Stimulated activated CD4-positive, alpha-beta T cell treated with anti-CD3 and anti-CD28 coated beads, Interleukin-2, amount 100 ng/mL, for 48 hours (primary cell): Measurements from ENCODE around the gene KDM2A.
A peak's percentile ranks its signal among the peaks of the same experiment; 100 is the strongest.
"Not testable (repeated sequence)": the region's sequence is repeated elsewhere in the genome, so short reads cannot be mapped to it uniquely, and the experiment has no call there.

Source experiments
- DNase-seq, 2 donors: peaks; one replicate each; pipeline ENCODE4 v3.0.0-alpha.2; 2020

Gene KDM2A

DNA sequence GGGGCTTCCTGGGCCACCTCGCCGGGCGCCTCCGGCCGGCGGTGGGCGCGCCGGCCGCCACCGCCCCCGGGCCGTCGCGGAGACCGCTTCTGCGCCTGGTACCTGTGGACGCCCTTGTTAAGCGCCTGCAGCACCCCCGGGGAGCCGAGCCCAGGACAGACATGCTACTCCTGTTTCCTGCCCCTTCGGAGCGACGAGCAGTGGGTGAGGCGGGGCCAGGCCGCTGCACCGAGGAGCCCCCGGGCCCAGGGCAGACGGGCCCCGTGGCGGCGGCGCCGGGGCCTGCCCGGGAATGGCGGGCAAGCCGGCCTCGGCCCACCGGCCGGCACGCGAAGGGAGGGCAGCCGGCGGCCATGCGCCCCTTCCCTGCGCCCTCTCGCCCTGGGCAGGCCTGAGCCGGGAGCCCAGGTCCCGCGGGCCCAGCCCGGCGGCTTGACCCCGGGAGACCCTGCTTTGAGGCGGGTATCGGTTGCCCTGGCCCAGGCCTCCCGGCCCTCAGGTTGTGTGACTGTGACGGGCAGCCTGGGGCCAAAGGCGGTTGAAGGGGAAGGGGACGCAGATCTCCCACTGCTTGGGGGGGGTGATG, 789 bp upstream of the KDM2A start:
- peak in 1 of 2 donors; percentile 44 for DNase-seq

DNA sequence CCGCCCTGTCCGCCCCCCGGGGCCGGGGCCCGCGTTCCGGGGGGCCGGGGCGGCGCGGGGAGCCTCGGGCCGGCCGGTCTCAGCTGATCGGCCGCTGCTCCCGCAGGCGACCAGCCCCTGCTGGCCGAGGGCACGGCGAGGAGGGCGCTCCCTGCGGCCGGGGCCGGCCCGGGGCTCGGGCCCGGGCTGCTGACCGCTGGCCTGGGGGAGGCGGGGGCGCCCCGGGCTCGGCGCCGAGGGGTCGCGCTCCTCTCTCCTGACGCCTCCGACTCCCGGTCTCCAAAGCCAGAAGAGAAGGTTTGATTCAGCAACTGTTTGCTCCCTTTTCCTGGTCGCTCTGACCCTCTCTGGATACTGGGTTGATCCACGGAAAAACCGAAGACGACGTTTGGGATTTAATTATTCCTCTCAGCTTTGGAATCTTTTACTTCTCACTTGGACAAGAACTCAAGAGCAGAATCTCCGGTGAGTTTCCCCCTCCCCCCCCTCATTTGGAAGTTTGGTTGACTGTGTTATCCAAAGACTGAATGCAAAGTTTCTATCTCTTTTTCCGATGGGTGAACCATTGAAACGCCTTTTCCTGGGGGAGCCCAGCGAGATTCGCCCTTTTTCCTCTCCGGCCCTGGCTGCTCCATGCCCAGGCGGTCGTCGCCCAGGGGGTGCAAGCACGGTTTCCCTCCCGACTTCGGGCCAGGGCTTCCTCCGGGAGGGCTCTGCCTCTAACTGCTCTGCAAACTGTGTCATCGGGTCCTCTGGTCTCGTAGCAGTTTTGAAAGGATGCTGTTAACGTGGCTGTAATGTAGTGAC, 725 bp downstream of the KDM2A start:
- DNase-seq = peak in 1 of 2 donors; percentile 8

DNA sequence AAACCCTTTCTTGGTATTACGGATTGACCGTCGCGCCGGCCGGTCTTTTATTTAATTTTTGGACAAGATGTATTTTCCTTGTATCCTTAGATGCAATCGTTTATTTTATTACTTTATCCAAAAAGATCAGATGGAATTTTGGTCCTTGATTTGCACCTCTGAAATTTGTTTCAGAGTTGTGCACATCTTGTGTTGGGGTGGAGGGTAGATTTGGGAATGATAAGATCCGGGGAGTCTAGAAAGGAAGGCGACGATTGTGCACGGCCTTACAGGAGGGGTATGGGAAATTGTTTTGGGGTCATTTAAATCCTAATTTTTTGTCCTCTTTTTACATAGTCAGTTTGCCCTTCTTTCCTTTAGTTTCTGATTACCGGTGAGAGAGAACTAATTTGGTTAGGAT, 1.4 kb downstream of the KDM2A start:
- DNase-seq = no peak

DNA sequence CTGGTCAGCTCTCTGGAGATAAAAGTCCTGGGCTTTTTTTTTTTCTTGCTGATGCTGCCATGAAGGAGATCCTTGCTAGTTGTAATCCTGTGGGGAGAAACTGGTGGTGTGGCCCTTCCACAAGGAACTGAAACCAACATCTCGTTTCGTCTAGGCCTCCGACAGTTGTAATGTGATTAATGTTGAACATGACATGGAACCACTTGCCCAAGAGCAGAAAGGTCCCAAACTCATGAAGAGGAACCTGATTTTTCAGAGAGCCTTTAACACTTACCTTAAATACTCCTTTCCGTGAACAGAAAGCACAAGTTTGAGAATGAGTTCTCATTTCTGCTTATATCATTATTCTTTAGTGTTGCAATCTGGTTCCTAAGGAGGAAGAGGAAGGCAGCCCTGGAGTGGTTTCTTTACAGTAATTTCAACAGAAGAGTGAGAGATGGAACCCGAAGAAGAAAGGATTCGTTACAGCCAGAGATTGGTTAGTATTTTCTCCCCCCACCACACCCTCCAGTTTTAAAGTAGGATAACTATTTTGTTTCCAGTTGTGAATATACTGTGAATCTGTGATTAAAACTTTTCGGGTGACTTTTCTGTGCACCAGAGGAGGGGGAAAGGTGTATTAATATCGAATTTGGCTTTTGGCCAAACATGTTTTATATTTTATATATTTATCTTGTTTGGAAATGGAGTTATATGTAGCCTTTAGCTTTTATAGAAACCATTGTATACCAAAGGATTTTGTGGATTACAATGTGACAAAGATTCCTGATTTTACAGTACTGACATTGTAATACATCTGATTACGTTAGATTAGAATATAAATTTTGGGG, 2.0 kb downstream of the KDM2A start:
- DNase-seq = no peak

DNA sequence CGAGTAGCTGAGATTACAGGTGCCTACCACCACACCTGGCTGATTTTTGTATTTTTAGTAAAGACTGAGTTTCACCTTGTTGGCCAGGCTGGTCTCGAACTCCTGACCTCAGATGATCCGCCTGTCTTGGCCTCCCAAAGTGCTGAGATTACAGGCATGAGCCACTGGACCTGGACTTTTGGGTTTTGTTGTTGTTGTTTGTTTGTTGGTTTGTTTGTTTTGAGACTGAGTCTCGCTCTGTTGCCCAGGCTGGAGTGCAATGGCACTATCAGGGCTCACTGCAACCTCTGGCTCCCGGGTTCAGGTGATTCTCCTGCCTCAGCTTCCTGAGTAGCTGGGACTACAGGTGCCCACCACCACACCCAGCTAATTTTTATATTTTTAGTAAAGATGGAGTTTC, 4.7 kb downstream of the KDM2A start:
- DNase-seq = not testable (repeated sequence)

DNA sequence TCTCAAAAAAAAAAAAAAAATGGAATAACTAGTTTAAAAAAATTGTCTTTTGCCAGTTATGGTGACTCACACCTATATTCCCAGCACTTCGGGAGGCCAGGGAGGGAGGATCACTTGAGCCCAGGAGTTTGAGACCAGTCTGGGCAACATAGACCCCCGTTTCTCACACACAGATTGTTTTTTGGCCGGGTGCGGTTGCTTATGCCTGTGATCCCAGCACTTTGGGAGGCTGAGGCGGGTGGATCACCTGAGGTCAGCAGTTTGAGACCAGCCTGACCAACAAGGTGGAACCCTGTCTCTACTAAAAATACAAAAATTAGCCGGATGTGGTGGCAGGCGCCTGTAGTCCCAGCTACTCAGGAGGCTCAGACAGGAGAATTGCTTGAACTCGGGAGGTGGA, 7.2 kb downstream of the KDM2A start:
- not testable (repeated sequence) for DNase-seq

DNA sequence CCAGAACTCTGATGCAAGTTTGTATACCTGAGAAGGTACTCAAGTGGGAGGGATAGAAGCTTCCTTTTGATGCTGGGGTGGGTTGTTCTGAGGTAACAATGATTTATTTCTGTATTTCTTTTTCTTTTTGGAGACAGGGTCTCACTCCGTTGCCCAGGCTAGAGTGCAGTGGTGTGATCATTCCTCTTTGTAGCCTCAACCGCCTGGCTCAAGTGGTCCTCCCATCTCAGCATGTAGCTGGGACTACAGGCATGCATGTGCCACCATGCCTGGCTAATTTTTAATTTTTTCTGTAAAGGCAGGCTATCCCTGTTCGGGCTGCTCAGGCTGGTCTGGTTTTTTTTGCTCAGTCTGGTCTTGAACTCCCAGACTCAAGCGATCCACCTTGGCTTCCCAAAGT, 7.9 kb downstream of the KDM2A start:
- DNase-seq = no peak

DNA sequence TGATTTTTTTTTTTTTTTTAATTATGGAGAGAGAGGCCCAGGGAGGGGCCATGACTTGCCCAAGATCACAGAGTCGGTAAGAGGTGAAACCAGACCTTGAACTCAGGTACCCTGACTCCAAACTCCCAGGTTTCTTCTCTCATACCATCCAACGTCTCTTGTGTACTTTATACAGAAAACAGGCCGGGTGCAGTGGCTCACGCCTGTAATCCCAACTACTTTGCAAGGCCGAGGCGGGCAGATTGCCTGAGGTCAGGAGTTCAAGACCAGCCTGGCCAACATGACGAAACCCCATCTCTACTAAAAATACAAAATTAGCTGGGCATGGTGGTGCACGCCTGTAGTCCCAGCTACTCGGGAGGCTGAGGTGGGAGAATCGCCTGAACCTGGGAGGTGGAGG, 11.8 kb downstream of the KDM2A start:
- not testable (repeated sequence) for DNase-seq

DNA sequence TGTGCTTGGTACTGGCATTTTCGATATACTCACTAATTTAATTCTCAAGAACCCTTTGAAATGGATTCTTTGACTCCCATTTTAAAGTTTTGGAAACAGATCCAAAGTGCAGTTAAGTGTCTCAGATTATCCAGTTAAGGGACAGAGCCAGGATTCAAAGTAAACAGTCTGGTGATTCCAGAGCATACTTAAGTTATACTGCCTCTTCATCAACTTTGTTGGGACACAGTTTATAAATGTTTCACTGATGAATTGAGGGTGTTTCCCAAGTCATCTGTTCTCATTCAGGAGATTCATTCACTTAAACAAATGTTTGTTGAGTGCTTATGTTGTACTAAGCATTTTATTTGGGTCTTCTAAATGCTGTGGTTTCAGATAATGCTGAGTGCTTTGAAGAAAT, 17.1 kb downstream of the KDM2A start:
- DNase-seq = no peak

DNA sequence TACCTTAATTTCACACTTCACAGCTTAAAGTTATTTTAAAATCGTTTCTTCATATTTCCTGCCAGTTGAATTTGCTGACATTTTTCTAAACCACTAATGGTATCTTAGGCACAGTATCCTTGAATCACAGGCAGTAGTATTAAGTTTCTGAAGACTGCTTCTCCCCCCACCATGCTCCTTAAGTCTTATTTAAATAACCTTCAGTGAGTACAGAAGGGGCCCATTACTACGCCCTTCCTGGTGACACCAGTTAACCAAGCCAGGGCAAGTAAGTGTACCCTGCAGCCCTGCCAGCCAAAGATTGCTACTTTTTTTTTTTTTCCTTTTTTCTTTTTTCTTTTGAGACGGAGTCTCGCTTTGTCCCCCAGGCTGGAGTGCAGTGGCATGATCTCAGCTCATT, 19.9 kb downstream of the KDM2A start:
- no peak for DNase-seq

DNA sequence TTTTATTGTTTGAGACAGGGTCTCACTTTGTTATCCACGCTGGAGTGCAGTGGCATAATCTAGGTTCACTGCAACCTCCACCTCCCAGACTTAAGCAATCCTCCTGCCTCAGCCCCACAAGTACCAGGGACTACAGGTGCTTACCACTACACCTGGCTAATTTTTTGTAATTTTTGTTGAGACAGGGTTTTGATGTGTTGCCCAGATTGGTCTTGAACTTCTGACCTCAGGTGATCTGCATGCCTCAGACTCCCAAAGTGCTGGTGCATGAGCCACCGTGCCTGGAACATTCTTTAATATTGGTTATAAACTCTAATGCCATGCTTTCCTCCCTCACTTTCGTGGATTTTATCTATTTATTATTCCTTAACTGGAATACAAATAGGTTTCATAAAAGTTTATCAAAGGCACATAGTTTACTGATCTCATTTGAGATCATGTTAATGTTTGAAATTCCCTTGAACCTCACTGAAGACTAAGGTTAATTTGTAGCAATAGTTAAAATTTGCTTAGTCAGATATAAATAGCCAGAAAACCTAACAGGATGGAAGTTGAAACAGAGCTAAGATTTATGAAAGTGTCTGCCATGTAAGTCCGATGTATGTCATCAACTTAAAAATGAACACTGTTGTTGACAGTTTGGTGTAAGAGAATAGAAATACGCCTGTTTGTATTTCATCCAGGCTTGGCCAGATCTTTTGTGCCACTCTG, 27.6 kb downstream of the KDM2A start:
- DNase-seq = no peak

DNA sequence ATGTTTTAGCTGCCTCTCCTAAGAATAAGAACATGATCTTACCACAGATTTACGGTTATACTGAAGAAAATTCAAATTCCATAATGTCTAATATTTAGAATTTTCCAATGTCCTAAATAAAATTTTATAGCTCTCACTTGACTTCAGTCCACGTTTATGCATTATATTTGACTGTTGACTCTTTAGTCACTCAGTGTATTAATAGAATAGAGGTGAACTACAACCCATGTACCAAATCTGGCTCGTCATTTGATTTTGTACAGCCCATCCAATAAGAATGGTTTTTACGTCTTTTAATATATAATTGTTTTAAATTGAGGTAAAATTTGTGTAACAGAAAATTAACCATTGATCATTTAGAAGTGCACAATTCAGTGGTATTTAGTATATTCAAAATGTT, 34.9 kb downstream of the KDM2A start:
- no peak for DNase-seq

DNA sequence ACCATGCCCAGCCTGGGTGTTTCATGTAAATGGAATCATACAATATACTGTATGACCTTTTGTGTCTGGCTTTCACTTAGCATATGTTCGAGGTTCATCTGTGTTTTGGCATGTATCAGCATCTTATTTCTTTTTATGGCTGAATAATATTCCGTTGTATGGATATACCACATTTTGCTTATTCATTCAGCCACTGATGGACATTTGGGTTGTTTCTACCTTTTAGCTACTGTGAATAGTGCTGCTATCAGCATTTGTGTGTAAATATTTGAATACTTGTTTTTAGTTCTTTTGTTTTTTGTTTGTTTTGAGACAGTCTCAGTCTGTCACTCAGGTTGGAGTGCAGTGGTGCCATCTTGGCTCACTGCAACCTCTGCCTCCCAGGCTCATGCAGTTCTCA, 35.7 kb downstream of the KDM2A start:
- DNase-seq = no peak

DNA sequence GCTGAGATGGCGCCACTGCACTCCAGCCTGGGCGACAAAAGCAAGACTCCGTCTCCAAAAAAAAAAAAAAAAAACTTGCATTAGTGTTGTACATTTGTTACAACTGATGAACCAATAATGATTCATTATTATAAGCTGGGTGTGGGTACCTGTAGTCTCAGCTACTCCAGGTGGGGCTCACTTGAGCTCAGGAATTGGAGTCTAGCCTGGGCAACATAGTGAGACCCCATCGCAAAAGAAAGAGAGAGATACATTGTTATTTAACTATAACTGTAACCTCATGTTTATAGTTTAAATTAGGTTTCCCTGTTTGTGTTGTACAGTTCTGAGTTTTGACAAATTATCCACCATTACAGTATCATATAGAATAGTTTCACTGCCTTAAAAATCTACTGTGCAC, 38.6 kb downstream of the KDM2A start:
- DNase-seq = no peak

DNA sequence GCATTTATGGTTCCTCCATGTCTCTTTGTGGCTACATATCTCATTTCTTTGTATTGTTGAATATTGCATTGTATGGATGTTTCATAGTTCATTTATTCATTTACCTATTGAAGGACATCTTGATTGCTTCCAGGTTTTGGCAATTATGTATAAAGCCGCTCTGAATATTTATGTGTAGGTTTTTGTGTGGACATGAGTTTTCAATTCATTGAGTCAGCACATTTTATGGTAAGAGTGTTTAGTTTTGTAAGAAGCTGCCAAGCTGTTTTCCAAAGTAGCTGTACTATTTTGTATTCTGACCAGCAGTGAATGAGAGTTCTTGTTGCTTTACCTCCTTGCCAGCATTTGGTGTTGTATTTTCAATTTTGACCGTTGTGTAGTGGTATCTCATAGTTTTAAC, 39.2 kb downstream of the KDM2A start:
- no peak for DNase-seq

DNA sequence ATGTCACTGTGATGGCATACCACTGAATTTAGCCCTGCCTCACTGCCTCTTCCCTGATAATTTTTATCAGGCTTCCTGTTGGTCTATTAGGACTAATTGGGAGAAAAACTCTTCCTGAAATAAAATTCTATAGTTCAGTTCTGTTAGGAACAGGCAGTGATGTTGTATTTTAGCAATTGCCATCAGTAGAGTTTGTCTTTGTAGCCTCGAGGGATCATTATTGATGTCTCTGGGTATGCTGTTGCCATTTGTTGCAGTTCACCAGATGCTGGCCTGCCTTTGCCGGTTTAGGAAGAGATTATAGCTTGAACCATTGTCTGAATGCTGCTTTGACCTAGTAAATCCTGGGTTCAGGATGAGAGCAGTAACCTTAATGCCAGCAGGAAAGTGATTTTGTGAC, 41.0 kb downstream of the KDM2A start:
- no peak for DNase-seq

DNA sequence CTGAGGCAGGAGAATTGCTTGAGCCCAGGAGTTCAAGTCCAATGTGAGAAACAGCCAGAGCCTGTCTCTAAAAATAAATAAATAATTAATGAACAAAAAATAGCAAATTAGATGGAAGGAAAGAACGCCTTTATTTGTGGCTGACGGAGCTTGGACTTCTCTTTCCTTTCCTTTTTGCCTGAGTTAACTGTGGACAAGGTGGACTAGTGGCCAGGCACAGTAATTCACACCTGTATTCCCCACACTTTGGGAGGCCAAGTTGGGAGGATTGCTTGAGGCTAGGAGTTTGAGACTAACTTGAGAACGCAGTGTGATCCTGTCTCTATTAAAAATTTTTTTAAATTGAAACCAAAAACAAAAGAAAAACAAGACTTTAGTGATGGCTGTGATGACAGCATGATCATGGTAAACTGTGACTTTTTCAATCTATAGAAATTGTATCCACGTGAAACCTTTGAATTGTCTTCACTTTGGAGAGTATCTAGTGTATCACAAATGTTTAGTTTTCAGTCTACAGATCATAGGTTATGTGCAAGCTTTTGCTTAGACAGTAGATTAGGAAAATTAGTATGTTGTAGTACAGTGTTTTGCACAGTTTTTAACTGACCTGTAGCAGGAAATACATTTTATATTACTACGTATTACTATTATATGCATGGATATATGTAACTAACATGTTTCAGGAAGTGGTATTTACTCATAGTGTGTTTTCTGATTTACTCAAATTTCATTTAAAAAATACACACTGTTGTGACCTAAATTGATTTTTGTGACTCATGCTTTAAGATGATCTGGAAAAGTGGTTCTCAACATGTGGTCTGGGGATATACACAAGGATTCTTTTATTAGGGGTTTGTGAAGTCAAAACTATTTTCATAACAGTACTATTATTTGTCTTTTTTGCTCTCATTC, 42.1 kb downstream of the KDM2A start:
- DNase-seq = no peak

DNA sequence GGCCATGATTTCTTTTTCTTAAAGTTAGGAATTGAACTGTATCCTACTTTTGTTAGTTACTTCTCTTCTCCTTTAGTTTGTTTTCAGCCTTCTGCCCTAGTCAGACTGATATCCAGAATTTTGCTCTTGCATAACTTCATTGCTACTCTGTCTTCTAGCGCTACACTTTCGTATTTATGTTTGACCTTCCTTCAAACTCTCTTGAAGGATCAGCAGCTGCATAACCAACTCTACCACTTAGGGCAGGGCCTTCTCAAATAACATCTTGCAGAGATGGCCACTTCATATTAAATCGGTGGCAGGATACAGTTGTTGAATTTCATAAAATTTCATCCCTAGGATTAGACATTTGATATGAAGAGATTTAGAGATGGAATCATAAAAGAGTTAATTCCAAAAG, 43.9 kb downstream of the KDM2A start:
- DNase-seq = no peak

DNA sequence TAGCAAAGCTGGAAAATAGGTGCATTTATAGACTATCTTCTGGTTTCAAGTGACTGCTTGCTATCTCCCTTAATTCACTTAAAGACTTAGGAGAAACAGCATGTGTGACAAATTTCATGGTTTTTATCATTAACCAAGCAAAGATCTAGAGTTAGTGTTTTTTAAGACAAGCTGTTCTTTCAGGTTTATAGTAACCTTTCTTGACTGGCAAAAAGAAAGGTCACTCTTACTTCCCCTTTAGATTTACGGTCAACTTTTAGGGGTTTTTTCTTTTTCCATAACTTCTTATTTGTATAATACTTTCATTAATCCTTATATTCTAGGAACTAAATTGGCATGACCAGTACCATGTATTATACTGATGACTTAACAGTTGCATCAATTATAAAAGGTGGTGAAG, 46.6 kb downstream of the KDM2A start:
- DNase-seq = no peak

DNA sequence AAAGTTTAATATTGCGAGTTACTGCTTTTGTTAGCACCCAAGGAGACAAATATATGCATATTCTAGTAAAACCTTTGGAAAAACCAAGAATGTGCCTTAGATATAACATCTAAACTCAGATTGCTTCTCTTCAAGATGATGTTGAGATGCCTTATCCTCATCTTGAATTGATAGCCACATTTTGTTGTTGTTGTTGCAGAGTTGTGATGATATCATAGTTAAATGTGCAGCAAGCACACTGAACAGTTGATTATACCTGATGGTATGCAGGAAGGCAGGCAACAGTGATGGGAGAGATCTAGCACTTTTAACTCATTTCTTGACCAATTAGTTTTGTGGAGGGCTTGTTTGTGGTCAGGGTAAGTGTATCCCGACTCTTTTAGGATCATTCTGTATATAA, 48.0 kb downstream of the KDM2A start:
- no peak for DNase-seq

DNA sequence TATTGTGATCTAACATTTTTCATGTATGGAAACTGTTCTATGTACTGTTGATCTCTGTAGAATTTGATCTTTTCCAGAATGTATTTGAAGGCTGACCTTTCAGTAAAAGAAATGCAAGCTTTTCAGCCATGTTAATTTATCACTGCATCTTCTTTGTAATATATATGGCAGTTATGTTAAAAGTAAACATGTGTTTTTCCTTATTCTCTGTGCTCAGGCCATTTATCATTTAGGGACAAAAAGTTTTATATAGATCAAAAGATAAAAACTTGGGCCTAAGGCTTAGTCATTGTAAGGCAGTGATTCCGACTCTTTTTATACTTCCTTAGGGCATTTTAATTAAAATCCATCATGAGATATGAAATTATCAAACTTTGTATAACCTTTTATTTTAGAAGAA, 48.7 kb downstream of the KDM2A start:
- DNase-seq = no peak

DNA sequence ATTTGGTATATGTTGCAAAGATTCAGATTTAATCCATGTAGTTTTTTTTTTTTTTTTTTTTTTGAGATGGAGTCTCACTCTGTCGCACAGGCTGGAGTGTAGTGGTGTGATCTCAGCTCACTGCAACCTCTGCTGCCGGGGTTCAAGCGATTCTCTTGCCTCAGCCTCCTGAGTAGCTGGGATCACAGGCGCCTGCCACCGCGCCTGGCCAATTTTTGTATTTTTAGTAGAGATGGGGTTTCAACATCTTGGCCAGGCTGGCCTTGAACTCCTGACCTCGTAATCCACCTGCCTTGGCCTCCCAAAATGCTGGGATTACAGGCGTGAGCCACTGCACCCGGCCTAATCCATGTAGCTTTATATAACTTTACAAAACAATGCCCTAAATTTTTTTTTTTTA, 49.8 kb downstream of the KDM2A start:
- not testable (repeated sequence) for DNase-seq
